ENCODE data around the gene GREM2.

GREM2 gene

DNA sequence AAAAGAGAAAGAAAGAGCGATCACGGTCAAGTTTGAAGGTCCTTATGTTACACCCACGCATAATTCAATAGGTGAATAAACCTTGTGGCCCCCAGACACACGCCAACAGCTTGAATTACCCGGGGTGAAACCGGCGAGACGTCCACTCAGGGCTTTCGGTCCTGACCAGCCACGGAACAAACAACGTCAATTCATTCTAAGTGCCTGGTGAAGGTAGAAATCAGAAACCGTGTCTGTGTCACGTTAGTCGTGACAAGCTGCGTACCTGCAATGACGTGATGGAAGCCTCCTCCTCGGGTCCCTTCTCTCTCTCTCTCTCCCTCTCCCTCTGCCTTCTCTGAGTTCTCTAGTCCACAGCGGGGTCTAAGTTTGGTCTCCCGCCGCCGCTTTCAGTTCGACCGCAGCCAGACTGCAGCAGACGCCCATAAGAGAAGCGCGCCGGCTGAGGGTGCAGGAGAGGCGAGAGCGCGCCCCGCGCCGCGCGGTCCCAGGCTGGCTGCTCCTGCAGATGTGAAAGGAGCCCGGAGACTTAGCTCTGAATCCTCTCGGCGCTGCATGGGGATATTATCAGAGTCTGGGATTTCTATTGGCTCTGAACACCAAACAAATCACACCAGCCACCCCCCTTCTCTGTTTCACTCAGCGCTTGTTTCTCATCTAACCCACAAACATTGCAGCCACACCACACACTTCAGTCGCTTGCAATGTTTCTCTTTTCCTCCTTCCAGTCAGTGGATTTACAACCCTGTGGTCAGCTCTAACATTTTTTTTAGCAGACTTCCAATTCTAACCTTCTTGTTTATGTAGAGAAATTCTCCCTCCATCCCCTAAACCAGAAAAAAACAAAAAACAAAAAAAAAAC, at the start of gene GREM2:
Gene GREM2, minus strand, starts transcription at position 537 of the 862 bp plus-strand sequence. CDS start 118,680 bp downstream, outside the sequence.
- DNase-seq, result no peak

DNA sequence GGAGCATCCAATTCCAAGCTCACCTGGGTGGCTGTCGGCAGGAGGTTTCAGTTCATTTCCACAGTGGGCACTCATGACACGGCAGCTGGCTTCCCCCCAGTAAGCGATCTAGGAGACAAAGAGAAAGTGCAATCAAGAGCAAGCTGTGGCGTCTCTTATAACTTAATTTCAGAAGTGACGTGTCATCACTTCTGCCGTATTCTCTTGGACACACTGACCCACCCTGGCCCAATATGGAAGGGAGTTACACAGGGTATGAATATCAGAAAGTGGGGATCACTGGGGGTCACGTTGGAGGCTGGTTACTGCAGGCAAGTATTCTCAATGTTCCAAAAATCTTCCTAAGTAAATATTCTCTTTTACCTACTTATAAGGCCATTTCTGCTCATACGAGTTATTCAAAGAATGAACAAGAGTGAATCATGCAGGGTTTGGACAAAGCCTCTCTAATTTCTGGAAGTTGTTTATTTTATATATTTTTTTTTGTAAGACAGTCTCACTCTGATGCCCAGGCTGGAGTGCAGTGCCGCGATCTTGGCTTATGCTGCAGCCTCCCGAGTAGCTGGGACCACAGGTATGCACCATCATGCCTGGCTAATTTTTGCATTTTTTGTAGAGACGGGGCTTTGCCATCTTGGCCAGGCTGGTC, 46.5 kb upstream of the GREM2 start:
- DNase-seq, result no peak

DNA sequence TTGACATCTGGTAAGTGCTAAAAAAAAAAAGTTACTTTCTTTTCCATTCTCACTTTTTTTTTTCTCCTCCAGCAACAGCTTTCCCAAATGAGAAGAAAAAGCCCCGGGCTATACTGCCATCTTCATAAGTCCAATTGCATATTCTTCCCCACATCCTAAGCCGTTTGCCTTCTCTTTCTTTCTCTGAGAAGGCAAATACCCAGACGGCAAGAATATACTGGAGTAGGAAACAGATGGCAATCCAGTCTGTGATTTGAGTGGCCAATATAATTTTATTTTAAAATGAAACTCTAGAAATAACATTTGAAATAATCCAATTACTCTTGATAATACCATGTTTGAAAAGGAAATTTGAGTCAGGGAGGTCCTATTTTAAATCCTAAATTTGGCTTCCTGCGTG, 44.6 kb upstream of the GREM2 start:
- no peak for DNase-seq

DNA sequence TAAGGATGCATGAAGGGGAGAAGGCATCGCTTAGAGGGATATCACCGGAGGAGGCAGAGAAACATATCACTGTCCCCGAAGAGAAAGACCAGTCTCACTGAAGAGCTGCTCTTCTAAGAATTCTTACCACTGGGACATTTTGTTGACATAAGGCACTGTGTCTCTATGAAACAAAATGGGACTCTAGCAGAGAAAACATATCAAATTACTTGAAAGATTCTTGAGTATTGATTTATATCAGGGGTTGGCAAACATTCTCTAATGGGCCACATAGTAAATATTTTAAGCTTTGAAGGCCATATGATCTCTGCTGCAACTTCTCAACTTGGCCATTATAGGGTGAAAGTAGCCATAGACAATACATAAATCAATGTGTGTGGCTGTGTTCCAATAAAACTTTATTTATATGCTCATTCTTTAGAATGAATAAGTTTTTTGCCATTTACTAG, 41.0 kb upstream of the GREM2 start:
- no peak for DNase-seq

DNA sequence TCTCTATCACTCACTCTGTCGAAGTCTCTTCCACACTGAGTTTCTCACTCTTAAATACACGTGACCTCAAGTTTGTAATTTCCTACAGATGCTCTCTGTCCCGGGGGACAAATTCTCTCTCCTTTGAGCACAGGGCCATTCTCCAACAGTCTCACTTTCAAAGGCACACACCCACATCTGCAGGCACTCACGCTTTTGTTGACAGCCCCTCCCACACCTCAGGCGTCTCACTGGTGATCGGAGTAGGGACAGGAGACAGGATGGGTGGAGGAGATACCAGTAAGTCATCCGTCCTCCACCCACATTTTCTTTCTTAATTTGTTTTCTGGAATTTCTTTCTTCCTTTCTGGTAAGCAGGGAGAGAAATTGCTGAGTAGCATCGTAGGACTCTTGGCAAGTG, 40.6 kb upstream of the GREM2 start:
- no peak for DNase-seq

DNA sequence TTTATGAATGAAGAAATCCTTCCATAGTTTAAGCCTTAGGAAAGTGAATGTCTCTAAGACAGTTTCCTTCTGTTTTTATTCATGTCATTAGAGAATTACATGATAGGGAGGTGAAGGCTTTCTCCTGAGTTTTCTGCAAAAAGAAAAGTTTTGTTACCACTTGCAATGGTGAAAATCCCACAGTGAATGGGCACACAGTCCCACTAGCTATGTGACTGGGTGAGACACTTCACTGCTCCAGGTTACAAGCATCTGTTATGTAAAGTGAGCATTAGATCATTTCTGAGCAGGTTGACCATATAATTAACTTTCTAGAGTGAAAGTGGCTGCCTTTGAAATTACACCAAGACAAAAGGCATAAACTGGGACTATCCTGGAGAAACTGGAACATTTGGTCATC, 38.9 kb upstream of the GREM2 start:
- DNase-seq, result no peak

DNA sequence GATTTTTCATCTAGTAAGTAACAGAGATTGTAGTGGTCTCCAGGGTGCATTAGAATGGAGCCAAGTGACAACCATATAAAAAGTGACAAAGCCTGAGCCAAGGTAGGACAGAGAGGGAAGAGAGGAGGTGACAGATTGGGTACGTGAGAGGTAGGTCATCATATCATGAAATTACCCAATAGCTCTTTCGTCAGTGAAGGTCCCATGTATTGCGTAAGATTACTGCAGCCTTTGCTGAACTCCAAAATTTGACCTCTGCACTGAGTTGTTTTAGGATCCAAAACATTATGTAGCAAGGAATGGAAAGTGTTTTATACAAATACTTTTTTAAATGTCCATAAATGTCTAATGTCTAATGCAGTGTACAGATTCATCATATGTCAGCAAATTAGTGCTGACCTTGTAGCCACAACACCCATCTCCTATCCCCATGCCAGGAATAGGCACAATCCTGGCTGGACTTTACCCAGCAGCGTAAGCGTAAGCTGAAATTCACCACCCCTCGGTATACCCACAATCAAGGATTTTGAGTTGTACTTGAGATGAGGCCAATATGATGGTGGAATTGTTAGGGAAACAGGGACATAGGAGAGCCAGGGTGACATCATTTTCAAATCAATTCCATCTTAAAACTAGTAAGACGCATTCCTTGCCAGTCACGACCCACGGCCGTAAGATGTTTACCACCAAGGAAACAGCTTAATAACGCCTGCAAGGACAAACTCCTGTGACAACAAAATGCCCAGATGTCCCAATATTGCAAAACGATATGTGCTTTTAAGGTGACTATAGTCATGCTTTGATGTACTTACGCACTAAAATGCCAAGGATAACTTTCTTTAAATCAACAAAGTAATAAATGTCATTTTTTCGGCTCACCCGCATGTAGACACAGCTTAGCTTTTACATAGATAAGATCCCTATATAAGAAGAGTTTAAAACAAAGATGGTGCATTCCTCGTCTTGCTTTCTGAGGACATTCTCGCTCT, 38.1 kb upstream of the GREM2 start:
- no peak for DNase-seq

DNA sequence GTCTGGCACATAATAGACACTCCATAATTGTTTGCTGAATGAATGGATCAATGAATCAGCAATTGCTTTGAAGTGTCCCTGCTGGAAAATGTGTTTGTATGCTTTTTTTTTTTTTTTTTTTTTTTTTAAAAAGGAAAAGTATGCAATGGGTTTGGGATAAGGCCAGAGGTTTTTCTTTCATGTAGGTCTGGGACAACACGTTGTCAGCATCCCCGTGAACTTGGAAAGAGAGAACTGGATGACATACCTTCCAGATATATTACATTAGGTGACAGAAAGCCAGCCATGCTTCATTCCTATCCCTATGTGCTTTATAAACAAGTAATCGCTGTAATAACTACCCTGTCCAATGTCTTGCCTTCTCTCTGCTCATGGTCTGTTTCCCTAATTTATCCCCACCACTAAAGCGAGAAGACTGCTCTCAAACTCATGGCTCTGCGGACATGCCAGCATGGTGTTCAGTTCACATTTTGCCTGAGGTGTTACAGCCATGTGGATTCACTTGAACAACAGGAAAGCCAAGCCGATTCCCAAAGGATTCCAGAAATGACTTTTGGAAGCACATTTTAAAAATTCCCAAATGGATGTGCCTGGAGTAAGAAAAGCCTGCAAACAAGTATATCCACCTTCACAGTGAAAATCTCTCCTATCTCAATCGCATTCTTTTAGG, 34.8 kb upstream of the GREM2 start:
- no peak for DNase-seq

DNA sequence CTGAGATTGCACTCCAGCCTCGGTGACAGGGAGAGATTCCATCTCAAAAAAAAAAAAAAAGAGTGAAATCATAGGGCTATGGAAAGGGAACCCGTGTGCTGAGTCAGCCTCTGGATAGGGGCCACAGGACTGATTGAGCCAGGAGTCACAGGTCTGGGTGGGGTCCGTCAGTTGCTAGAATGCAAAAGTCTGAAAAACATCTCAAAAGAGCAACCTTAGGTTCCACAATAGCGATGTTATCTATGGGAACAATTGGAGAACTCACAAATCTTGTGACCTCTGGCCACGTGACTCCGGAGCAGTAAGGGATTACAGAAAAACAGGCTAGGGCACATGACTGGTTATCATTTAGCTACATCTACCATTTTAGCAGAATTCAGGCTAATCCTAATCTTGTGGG, 32.8 kb upstream of the GREM2 start:
- DNase-seq, result no peak

DNA sequence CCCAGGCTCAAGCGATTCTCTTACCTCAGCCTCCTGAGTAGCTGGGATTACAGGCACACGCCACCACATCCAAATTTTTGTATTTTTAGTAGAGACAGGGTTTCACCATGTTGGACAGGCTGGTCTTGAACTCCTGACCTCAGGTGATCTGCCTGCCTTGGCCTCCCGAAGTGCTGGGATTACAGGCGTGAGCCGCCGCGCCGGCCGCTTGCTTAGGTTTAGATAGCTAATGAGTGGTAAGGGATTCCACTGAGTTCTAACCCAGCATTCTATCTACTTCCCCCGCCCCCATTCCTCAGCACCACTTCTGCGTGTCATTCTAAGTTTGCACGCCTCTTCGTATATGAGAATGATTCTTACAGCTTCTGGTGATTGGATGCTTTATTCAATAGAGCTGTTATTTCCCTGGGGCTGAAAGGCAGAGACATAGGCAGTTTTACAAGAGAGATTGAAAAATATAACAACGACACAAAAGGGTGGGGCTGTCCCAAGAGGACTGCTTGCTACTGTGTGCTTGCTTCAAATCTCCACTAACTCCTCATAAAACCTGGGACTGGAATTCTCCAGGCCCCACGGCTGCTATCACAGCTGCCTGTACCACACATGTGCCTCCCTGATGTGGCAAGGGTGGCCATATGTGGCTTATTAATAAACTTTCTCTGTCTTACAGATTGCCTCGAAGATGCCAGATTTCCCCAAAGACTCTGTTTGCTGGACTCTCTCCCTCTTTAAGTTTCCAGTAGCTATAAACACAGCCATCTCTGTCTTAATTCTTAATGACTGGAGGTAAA, 23.7 kb upstream of the GREM2 start:
- no peak for DNase-seq

DNA sequence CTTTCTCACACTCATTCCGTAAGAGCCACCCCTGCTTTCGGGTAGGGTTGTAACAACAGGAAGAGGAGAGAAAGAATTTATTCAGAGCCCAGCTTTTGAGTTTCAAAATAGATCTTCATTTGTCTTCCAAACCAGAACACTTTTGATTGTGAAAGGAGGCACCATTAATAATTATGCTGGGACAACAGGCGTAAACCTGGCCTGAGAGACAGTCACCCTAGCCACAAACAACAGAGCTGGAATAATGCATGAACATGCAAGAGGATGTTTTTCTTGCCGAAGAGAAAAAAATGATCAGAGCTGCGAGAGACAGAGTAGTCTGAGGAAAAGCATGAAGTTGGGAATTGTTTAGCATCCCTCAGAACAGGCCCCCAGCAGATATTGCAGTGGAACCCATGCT, 18.5 kb upstream of the GREM2 start:
- DNase-seq, result no peak

DNA sequence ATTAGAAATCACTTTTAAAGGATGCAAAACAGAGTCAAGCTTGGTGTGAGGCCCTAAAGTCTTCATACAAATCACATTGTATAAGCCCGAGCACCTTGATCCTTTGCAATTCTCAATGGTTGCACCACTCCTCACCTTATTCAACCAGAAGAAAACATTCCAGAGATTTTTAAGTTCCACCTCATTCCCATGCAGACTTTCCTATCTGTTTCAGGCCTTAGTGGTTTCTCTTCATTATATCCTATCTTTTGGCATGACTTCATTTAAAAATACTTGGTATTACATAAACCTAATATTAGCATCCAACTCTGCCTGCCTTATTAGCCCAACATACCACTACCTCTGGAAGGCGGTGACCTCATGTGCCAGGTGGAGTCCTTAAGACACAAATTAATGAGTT, 9.3 kb upstream of the GREM2 start:
- no peak for DNase-seq

DNA sequence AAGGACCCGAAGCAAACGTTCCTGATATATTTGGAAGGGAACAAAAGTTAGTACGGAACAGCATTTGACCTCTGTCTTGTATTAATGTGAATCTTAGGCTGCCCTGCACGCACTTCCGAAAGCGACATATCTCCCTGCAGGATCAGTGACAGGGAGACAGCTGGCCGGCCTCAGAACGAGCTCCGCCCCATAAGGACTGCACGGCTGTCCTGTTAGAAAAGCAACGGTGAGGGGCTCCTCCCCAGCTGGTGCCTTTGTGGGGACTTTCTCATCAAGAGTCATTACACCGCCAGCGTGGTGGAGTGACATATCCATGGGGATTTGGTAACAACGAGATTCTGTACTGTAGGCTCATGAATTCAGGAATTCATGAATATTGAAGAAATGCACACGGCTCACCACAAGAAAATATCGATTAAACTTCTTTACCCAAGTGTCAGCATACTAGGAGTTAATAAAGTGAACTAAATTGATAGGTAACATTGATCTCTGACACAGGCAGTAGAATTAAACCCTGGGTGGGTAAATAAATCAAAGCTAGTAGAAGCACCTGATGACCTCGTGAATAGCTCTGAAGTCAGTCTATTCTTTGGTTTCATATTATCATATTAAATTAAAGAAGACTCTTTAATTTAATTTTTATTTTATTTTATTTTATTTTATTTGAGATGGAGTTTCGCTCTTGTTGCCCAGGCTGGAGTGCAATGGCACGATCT, 8.1 kb upstream of the GREM2 start:
- no peak for DNase-seq

DNA sequence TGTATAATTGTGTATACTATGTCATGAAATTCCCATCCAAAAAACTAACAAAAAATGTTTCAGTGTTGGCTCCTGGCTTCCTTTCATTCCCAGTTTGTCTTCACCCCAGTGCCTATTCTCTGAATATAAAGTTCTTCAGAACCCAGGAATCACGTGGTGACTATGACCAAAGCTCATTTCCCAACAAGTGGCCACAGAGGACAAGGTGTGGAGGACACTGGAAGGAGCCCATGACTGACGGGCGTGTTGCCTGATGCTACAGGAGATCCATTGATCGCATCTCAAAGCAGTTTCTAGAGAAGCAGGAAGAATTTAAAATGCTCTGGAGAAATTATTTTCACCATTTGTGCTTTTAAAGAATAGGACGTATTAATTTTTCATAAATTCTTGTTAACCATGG, 7.4 kb upstream of the GREM2 start:
- no peak for DNase-seq

DNA sequence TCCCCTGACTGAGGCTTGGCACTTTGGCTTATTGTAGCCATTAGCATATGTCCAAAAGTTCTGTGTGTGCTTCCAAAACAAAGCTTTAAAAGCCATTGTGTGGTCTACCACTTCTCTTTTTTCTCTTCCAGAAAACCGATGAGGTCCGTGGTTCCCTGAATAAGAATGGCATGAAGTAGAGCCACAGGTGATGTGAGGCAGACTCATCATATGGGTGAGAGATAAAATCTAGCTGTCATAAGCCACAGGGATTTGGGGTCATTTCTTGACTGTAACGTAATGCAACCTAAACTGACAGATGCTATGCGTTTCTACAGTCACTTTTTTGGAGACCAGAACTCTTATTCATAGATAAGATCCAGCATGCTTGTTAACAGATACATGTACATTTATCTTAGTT, 7.0 kb upstream of the GREM2 start:
- DNase-seq, result no peak

DNA sequence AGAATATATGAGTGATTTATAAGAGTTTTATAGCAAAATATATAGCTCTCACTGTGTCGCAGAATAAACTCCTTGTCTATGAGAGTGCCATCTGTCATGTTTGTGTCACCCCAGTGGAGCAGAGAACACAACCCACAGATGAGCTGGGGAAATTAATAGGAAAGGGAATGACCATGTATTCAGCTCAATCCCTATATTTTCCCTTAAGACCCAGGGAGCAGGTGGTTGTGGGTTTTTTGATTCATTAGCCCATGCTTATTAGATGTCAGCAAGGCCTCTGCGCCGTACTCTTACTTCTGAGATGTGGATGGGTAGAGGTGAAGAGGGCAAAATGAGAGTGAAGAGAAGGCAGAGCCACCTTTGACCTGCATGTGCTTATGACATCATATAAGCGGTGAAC, 4.1 kb upstream of the GREM2 start:
- DNase-seq, result no peak

DNA sequence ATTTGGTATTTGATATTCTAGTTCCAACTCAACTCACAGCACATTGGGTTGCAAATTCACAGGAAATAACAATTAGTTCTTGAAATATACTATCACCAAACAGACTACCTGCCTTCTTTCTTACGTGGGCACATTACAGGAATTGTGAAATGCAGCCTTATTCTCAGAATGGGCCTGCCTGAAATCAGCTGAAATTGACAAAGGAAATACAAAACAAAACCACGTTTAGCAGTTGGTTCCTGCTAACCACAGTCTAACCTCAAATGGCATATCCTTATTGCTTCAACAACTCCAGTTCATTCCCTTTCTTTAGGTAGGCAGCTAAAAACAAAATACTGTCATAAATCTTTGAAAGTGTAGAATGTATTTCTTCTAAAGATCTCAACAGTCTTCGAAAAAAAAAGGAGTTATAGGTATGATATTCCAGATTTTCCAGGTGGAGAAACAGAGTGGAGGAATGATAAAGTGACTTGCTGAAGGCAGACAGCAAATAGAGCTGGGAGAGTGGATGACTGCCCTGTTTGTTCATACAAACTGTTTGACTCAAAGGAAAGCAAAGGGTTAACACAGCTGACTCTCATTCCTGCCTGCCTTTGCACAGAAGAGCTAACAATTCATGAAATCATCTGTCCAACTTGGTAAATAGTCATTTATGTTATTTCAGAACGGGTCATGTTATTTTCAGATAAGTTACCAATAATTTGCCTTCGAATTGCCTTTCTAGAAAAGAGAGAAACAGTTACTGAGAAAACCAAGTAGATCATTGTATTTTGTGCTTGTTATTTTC, 1.6 kb upstream of the GREM2 start:
- DNase-seq, result no peak

DNA sequence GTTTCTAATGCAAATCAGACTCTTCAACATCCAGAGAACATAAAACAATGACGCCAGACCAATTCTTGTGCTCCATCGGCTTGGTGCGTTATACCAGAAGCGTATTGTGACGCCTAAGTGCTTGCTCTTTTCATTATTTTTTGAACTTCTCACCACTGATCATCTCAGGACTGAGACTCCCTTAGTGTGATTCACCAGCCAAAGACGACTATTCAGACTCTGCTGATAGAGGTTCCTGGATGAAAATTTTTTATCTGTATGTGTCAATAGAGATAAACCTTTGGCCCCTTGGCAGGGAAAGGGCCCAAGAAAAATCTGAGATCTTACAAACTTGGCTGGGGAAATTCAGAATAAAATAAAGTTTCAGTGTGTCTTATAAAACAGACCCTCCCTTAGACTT, 856 bp upstream of the GREM2 start:
- no peak for DNase-seq

DNA sequence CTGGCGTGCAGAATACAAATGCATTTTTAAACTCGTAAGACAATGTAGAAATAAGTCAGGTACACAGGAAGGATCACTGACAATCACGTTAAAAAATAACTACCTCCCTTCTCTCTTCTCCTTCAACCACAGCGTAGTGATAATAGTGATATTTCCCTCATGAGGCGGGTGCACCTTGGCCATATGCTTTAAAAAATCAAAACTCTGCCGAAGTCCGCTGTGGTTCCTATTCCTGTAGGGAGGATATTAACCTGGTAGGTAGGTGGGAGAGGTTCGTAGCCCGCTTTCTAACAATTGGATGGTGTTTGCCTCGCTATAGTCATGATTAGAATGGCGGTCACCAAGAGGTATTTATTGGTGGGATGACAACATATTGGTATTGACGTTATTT, 732 bp downstream of the GREM2 start:
- no peak for DNase-seq

DNA sequence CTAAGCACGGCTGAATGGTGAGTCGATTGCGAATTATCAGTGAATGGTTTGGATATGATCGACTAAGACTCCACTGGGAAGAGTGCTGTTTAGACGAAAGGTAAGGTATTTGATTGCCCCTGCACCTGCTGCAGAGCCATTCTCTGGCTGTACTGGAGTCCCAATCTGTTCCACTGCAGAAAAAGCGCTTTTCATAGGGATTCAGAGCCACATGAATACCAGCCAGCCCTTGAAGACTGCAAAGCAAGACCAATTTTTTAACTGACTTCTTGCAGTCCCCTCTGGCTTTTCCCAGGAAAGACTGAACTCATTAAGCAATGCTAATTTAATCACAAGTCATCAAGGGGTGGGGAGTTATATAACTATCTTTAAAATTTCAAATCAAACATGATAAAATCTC, 1.3 kb downstream of the GREM2 start:
- no peak for DNase-seq

Data from Kasumi-1 (cell line).